Activated CD8-positive, alpha-beta memory T cell treated with anti-CD3 and anti-CD28 coated beads, Interleukin-2, amount 50 U/mL, for 4 hours (primary cell): ENCODE measurements around the gene DIAPH2.
"Not testable (repeated sequence)": the region's sequence is repeated elsewhere in the genome, so short reads cannot be mapped to it uniquely, and the experiment has no call there.

Experiments
- DNase-seq: peaks from one replicate; pipeline ENCODE4 v3.0.0-alpha.2; 2020

Gene DIAPH2

DNA sequence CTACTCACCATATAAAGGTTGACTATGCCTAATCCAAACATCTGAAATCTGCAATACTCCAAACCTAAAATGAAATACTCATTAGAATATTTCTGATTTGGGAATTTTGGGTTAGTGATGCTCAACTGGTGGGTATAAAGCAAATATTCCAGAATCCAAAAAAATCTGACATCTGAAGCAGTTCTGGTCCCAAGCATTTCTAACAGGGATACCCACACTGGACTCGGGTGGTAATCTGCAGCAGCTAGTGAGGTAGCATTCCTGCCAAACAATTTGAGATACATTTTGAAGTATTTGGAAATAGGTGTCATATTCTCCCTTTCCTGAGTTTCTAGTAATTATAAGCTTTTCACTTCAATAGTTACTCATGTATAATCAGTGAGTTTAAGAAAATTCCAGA, 149.5 kb downstream of the DIAPH2 start:
- no peak for DNase-seq

DNA sequence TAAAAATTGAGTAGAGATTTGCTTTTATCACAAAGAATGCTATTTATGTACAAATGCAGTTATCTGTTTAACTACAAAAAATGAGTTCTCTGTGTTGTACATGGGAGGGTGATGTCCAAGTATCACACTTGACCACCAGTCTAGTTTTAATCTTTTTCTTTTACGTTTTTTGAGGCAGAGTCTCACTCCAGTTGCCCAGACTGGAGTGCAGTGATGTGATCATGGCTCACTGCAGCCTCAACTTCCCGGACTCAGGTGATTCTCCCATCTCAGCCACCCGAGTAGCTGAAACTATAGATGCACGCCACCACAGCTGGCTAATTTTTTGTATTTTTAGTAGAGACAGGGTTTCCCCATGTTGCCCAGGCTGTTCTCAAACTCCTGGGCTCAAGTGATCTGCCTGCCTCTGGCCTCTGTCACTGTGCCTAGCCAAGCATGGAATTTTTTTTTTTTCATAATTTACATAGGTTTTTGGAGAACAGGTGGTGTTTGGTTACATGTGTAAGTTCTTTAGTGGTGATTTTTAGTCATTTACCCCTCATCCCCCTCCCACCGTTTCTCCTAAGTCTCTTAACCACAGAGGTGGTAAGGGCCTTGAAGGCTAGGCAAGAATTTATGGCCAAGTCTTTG, 151.1 kb downstream of the DIAPH2 start:
- DNase-seq = no peak

DNA sequence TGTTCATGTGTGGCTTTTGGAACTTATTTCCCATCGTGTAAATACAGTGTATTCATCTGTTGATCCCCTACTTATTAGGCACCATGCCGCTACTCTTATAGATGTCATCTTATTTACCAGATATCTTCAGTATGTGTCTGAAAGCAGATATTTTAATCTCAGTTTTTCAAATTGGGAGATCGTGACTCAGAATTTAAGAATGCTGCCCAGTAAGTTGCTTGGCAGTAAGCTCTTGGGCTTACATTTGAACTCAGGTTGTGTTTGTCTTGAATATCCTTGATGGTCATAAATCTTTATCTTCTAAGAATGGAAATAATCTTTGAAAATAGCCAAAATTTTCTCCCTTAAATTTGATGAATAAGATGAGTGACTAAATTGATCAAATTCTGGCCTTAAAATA, 153.2 kb downstream of the DIAPH2 start:
- DNase-seq = no peak

DNA sequence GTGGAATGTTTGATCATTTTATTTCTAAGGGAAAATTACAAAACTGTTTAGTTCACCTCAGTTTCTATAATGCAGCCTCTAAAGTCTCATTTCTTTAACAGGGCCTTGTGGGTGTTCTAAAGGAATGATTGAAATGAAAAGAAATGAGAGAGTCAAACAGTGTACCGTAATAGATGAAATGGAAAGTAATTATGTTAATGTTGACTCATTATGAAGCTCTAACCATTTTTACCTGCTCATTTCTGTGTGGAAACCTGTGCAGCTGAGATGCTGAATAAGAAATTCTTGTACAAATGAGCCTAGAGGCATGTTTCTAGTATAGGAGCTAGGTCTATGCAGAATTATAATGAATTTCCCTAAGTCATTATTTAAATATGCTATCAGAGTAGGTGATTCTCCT, 153.9 kb downstream of the DIAPH2 start:
- DNase-seq = no peak

DNA sequence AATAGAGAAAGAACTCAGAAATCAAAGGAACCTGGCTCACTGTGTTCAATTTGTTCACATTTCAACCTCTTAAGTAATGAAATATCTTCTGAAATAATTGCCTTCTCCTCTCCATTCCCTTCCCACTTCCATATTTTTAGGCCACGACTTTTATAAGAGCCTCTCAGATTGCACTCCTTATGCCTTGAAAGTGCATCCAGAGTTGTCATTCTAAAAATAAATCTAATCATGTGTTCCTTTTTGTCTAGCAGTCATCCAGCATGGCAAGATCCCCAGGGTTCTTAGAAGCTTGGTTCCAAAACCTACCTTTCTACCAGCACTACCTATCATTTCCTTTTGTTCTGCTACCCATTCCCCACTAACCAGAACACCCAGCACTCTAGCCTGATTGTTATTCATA, 156.7 kb downstream of the DIAPH2 start:
- no peak for DNase-seq

- not testable (repeated sequence) for DNase-seq
Measured at GRCh38 chrX:96841866-96842265, 157.2 kb downstream of the DIAPH2 start.

- no peak for DNase-seq
Measured at GRCh38 chrX:96843566-96843965, 158.9 kb downstream of the DIAPH2 start.

DNA sequence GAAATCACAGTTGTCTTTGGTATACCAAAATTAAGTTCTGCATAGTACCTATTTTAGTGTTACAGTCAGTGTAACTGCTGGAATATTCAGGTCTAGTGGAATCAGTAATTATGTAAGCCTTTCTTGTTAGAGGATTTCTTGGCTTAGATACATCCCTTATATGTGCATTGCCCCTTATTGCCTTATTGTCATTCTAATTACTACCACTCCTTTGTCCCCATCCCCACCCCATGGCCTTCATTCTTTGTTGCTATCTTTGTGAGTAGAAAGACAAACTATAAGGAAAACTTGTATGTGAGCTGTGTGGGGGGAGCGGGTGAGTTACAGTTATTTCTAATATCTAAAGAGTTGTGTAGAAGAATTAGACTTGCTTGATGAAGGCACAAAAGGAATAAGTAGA, 162.2 kb downstream of the DIAPH2 start:
- no peak for DNase-seq

GRCh38 chrX:96859422-96859821, 174.8 kb downstream of the DIAPH2 start:
- DNase-seq = not testable (repeated sequence)

DNA sequence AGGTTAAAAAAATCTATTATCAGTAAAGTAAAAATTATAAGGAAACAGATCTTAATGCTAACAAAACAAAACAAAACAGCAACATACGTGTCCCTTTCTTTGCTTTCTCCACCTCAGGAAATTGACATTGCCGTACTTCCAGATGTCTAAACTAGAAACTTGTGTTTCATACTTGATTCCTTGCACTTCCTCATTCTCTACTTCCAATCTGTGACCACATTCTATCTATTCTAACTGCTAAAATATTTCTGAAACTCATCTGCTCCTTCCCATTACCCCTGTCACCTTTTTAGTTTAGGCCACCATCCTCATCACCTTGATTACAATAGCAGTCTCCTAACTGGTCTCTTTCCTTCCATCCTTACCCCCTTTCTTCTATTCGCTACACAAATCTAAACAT, 176.6 kb downstream of the DIAPH2 start:
- no peak for DNase-seq

GRCh38 chrX:96861661-96862060, 177.0 kb downstream of the DIAPH2 start:
- DNase-seq = no peak

GRCh38 chrX:96883608-96884007, 199.0 kb downstream of the DIAPH2 start, which contains the start of gene RPA4:
Gene RPA4 (plus strand): TSS chrX:96883908. CDS start chrX:96884311, 403 bp downstream.
- no peak for DNase-seq

- no peak for DNase-seq
Measured at GRCh38 chrX:96884027-96884426, 199.4 kb downstream of the DIAPH2 start.

DNA sequence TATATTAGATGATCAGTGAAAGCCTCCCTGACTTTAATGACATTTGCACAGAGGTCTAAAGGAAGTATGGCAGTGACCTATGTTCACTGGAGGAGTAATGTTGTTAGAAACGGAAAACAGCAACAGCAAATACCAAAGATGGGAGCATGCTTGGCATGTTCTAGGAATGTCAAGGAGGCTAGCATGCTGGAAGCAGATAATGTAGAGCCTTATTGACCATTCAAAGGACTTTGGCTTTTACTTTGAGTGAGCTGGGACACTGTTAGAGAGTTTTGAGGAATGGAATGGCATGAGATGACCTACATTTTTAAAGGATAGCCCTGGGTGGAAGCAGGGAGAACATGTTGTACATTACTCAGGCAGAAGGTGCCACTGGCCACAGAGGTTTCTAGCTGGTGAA, 205.1 kb downstream of the DIAPH2 start:
- DNase-seq = no peak

GRCh38 chrX:96906741-96907140, 222.1 kb downstream of the DIAPH2 start:
- no peak for DNase-seq

DNA sequence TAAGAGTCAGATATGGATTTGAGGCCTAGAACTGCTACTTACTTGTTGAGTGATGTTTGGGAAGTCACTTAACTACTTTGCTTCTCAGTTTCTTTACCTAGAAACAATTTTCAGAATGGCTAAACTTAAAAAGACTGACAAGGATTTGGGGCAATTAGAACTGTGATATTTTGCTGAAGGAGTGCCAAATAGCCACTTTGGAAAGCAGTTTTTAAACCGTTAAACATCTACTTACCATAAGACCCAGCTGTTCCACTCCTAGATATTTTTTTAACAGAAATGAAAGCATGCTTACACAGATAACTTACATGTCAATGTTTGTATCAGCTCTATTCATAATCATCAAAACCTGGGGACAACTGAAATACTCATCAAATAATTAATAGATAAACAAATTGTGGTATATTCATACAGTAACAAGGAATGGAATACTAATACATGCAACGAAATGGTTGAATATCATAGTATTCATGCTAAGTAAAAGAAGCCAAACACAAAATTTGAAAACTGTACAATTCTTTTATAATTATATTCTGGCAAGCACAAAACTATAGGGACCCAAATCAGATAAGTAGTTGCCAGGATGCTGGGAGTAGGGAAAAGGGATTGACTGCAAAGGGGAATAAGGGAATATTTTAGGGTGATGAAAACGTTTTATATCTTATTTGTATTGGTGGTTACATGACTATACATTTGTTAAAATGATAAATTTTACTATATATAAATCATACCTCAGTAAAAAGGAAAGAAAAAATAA, 223.1 kb downstream of the DIAPH2 start:
- DNase-seq = no peak

DNA sequence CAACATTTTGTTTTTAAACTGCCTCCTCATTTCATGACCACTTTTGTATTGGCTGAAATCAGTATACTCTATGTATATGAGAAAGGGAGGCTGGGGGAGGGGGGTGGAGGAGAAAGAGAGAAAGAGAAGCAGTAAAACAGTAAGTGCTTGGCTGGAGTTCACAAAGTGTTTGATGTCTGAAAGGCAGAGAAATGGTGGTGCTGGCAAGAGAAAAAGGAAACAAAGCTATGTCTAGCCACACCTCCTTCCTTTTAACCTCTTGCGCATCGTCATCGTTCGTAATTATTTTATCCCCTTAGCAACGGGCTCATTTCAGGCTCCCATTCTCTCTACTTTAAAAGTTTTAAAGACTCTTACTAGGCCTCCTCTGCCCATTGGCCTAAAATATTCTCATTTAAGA, 224.6 kb downstream of the DIAPH2 start:
- DNase-seq = no peak

- DNase-seq = no peak
Measured at GRCh38 chrX:96918864-96919263, 234.2 kb downstream of the DIAPH2 start.

DNA sequence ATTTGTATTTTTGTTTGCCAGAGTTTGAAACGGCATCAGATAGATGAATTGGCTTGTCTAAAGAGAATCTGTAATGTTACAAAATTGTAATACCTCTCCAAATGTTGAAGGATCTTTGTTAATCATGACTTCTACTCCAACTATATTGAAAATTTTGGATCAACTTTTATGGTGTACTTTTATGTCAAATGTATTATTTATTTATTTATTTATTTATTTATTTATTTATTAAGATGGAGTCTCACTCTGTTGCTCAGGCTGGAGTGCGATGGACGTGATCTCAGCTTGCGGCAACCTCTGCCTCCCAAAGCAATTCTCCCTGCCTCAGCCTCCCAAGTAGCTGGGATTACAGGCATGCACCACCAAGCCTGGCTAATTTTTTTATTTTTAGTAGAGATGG, 235.0 kb downstream of the DIAPH2 start:
- DNase-seq = no peak

DNA sequence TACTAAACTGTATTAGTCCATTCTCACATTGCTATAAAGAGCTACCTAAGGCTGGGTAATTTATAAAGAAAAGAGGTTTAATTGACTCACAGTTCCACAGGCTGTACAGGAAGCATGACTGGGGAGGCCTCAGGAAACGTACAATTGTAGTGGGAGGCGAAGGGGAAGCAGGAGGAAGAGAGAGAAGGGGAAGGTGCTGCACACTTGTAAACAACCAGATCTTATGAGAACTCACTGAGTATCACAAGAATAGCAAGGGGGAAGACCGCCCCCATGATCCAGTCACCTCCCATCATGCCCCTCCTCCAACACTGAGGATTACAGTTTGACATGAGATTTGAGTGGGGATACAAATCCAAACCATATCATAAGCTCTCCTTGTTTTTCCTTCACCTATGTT, 239.9 kb downstream of the DIAPH2 start:
- DNase-seq = no peak

GRCh38 chrX:96929036-96929435, 244.4 kb downstream of the DIAPH2 start:
- no peak for DNase-seq

DNA sequence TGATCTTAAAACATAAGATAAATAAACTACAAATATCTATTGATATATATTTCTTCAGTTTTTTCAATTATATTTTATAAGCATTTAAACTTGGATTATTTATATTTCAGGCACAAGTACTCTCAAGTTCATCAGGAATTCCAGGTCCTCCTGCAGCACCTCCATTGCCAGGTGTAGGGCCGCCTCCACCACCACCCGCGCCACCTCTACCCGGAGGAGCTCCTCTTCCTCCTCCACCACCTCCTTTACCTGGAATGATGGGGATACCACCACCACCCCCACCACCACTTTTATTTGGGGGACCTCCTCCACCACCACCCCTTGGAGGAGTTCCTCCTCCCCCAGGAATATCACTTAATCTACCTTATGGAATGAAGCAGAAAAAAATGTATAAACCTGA, 273.1 kb downstream of the DIAPH2 start:
- no peak for DNase-seq

DNA sequence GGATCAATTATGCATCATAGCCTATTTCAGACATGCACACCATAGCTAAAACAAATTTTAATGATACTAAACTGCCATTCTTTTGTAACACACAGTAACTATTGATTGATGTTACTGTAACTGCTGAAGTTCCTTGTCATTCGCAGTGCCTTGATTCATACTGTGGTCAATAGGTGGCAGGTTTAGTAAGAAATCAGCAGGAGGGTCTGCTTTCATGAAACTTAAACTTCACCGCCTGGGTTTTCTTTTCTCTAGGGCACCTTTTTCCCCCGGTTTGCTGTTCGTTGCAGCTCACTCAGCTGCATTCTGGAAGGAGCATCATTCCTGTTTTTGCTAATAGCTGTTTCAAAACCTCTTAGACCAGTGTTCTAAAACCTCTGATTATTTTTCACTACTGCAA, 287.2 kb downstream of the DIAPH2 start:
- no peak for DNase-seq

- no peak for DNase-seq
Measured at GRCh38 chrX:96978906-96979305, 294.3 kb downstream of the DIAPH2 start.

GRCh38 chrX:96979766-96980165, 295.1 kb downstream of the DIAPH2 start:
- DNase-seq = no peak
